ENCODE results near the gene OSBPL6. TPM values are rescaled to one million over a fixed set of nuclear protein-coding genes. Genes with fewer than 3 reads are reported as not detected.

OSBPL6 gene
- total and polyA plus RNA-seq, 2 of the 13 experiments (the other 11 are each of a cell fraction or from before 2014, with no cell fraction given) = 0.03 to 0.11 TPM

DNA sequence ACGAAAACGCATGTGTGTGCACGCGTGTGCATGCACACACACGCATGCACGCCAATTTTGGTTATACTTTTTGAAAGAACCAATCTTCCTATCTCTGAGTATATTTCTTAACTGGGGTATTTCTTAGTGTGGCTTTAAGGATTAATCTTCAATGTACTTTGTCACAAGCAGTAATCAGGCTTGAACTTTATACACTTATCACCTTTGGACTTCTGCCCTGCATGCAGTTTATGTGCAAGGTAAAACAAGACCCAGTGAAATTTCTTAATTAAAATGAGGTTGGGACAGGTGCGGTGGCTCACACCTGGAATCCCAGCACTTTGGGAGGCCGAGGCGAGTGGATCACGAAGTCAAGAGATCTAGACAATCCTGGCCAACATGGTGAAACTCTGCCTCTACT lies 85.3 kb downstream of the OSBPL6 start:
- H3K4me3 ChIP-seq (replicated peaks in 1 of 3; ENCODE audit: insufficient read depth in 1 of 3, low read depth in 2 of 3, low read length in 3 of 3) = no peak overlapping the region
- no peak for DNase-seq (ENCODE audit: low spot score)
- no peak overlapping the region for H3K4me2 ChIP-seq (ENCODE audit: low read depth, low read length)
- H3K27me3 ChIP-seq (ENCODE audit: control insufficient read depth in 1 of 2, insufficient read depth in 2 of 2, low read length in 2 of 2) = no peaks in the 10 kb centered on the region
- peaks cover 30% of the 10 kb centered on the region for H3K4me1 ChIP-seq (ENCODE audit: insufficient read depth, low read length)
- no peaks in the 10 kb centered on the region for H3K36me3 ChIP-seq (replicated peaks in 1 of 2; ENCODE audit: control insufficient read depth in 1 of 2, insufficient read depth in 2 of 2, low read length in 2 of 2)
- no peaks in the 10 kb centered on the region for H3K79me2 ChIP-seq (ENCODE audit: insufficient read depth, low read length)
- H3K9ac ChIP-seq (ENCODE audit: insufficient read depth, low read depth, low read length) = no peak overlapping the region
- ATAC-seq = no peak
- TF ChIP-seq ARHGAP35 (CRISPR knock-in tag; IDR thresholded peaks at IDR 0.05; ENCODE audit: borderline replicate concordance) = no peak
- TF ChIP-seq MTA1 (CRISPR knock-in tag; IDR thresholded peaks at IDR 0.05; ENCODE audit: borderline replicate concordance) = no peak
- no peak for TF ChIP-seq ZNF614 (CRISPR knock-in tag; IDR thresholded peaks at IDR 0.05; ENCODE audit: borderline replicate concordance)
- TF ChIP-seq HNRNPK (IDR thresholded peaks at IDR 0.05; ENCODE audit: low read depth, low read length, poor library complexity, severe bottlenecking) = no peak
- no peak for TF ChIP-seq MAFK (conservative IDR thresholded peaks at IDR 0.05 in 1 of 2, IDR thresholded peaks at IDR 0.05 in 1 of 2; ENCODE audit: low read length in 2 of 2)
- TF ChIP-seq HOXD1 (CRISPR knock-in tag; IDR thresholded peaks at IDR 0.05) = no peak
- TF ChIP-seq TOPORS (CRISPR knock-in tag; IDR thresholded peaks at IDR 0.05) = no peak
- TF ChIP-seq, protein P1, sequence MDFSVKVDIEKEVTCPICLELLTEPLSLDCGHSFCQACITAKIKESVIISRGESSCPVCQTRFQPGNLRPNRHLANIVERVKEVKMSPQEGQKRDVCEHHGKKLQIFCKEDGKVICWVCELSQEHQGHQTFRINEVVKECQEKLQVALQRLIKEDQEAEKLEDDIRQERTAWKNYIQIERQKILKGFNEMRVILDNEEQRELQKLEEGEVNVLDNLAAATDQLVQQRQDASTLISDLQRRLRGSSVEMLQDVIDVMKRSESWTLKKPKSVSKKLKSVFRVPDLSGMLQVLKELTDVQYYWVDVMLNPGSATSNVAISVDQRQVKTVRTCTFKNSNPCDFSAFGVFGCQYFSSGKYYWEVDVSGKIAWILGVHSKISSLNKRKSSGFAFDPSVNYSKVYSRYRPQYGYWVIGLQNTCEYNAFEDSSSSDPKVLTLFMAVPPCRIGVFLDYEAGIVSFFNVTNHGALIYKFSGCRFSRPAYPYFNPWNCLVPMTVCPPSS (IDR thresholded peaks at IDR 0.05) = no peak
- TF ChIP-seq, protein P2, sequence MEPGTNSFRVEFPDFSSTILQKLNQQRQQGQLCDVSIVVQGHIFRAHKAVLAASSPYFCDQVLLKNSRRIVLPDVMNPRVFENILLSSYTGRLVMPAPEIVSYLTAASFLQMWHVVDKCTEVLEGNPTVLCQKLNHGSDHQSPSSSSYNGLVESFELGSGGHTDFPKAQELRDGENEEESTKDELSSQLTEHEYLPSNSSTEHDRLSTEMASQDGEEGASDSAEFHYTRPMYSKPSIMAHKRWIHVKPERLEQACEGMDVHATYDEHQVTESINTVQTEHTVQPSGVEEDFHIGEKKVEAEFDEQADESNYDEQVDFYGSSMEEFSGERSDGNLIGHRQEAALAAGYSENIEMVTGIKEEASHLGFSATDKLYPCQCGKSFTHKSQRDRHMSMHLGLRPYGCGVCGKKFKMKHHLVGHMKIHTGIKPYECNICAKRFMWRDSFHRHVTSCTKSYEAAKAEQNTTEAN (CRISPR knock-in tag; conservative IDR thresholded peaks at IDR 0.05) = no peak
- TF ChIP-seq ZNF296 (CRISPR knock-in tag; conservative IDR thresholded peaks at IDR 0.05) = no peak
- ChIA-PET POLR2A (no interaction called here), CTCF (ENCODE audit: low intra/inter-chr PET ratio, low total read pairs) (interaction anchor here (1.6 to 2.4 kb wide), 3 partner anchors 147 to 170 kb away, joined by 6 to 13 read pairs (median 9); partner anchors contain the start of gene RBM45)
- no peak overlapping the region for H2AFZ ChIP-seq (ENCODE audit: low read length)
- no TSS peak for BruUV-seq (replicated peaks)
- 89% methylated on average over 10 of the region's 10 CpGs for WGBS (ENCODE audit: low lambda C conversion rate)
- H3K9me3 ChIP-seq (ENCODE audit: low read length) = no peaks in the 10 kb centered on the region
- no peak overlapping the region for H3K27ac ChIP-seq (ENCODE audit: extremely low read length, insufficient read depth, low read length)
- in situ Hi-C loops (cut with HindIII; ENCODE audit: extremely low pct_ligation_motif_present, low pct_unique_long_range_greater_than_20kb) = loop anchor here (5.0 kb wide), 1 partner anchor 147 kb away; no protein-coding TSS in a partner anchor
- no peak for FAIRE-seq
- intact Hi-C loops (cut with micrococcal nuclease; ENCODE audit: unreplicated experiment) = loop anchor here (1.0 to 5.0 kb wide), 4 partner anchors 27 to 167 kb away; partner anchors contain the start of gene RBM45
- H4K20me1 ChIP-seq (ENCODE audit: insufficient read depth, low read length) = no peaks in the 10 kb centered on the region
